Brain microvascular endothelial cell (primary cell): ENCODE results near the gene ZNF219.

Experiments used
- DNase-seq: peaks from one replicate; pipeline ENCODE4 v3.0.0-alpha.2; 2020
- H3K27ac ChIP-seq: fragments of 250-450 bp; sonication (Bioruptor Pico); 2 replicates; pipeline ENCODE4 v1.5.1; 2020; ENCODE audit warnings: mild to moderate bottlenecking, moderate library complexity
- H3K27me3 ChIP-seq: fragments of 250-450 bp; sonication (Bioruptor Pico); replicated peaks from 2 replicates; pipeline ENCODE4 v1.5.1; 2020; ENCODE audit warnings: mild to moderate bottlenecking
- H3K36me3 ChIP-seq: fragments of 250-450 bp; sonication (Bioruptor Pico); replicated peaks from 2 replicates; pipeline ENCODE4 v1.5.1; 2020; ENCODE audit warnings: mild to moderate bottlenecking
- H3K4me3 ChIP-seq: 2 replicates; pipeline ENCODE4 v1.5.1; 2011; ENCODE audit warnings: low read depth, mild to moderate bottlenecking, control low read depth, low read length, moderate library complexity
- CTCF ChIP-seq: IDR thresholded peaks from 2 replicates; pipeline ENCODE4 v1.5.1; 2011; ENCODE audit warnings: low read depth, mild to moderate bottlenecking, moderate library complexity, low read length, control low read depth, inconsistent platforms; ENCODE audit errors: missing control alignments
- in situ Hi-C: cut with HindIII; loops from 2 replicates; pipeline ENCODE4 v1.10.0; 2017; ENCODE audit warnings: low sequenced_read_pairs, low pct_ligation_motif_present

The ZNF219 gene

GRCh38 chr14:21074398-21075272 is 23.8 kb downstream of the ZNF219 start:
- no peak for TF ChIP-seq CTCF
- no peaks in the 10 kb centered on the region for H3K27me3 ChIP-seq
- no peak for DNase-seq
- peaks cover 65% of the 10 kb centered on the region for H3K36me3 ChIP-seq
- no peak overlapping the region for H3K4me3 ChIP-seq
- no peak overlapping the region for H3K27ac ChIP-seq
- in situ Hi-C loops = no loop called here

GRCh38 chr14:21073921-21074320 is 24.5 kb downstream of the ZNF219 start:
- no peak for TF ChIP-seq CTCF
- no peaks in the 10 kb centered on the region for H3K27me3 ChIP-seq
- H3K27ac ChIP-seq = no peak overlapping the region
- DNase-seq = no peak
- H3K36me3 ChIP-seq = peaks cover 57% of the 10 kb centered on the region
- H3K4me3 ChIP-seq = no peak overlapping the region
- in situ Hi-C loops = no loop called here

GRCh38 chr14:21072781-21073339 is 25.6 kb downstream of the ZNF219 start:
- no peaks in the 10 kb centered on the region for H3K27me3 ChIP-seq
- peak overlapping the region; percentile 90 for H3K27ac ChIP-seq
- in situ Hi-C loops = no loop called here

GRCh38 chr14:21072031-21072473 is 26.4 kb downstream of the ZNF219 start:
- in situ Hi-C loops = no loop called here
- H3K27me3 ChIP-seq = no peaks in the 10 kb centered on the region
- DNase-seq = peak; percentile 70
- TF ChIP-seq CTCF = peak; percentile 41
- H3K36me3 ChIP-seq = peaks cover 41% of the 10 kb centered on the region
- peak overlapping the region; percentile 90 for H3K27ac ChIP-seq
- H3K4me3 ChIP-seq = peak overlapping the region; percentile 83

More at GRCh38 chr14:21072781-21073339, 25.6 kb downstream of the ZNF219 start:
- H3K4me3 ChIP-seq = no peak overlapping the region
- no peak for DNase-seq
- peaks cover 47% of the 10 kb centered on the region for H3K36me3 ChIP-seq
- no peak for TF ChIP-seq CTCF

- in situ Hi-C loops = no loop called here
- Histone ChIP-seq H3K27me3 (no peaks in the 10 kb centered on the region), H3K27ac (peak overlapping the region; percentile 90), H3K4me3 (peak overlapping the region; percentile 83), H3K36me3 (peaks cover 36% of the 10 kb centered on the region)
- peak; percentile 90 for DNase-seq
- no peak for TF ChIP-seq CTCF
These were observed 27.0 kb downstream of the ZNF219 start for GRCh38 chr14:21071225-21072030.
